SK-N-MC (cell line): Measurements from ENCODE around the gene SLC45A2.
"Not testable (repeated sequence)": the region's sequence is repeated elsewhere in the genome, so short reads cannot be mapped to it uniquely, and the experiment has no call there.

ENCODE experiments used
- DNase-seq: peaks from one replicate; pipeline ENCODE4 v3.0.0-alpha.2; 2011; ENCODE audit warnings: low read depth, low spot score
- H3K27ac ChIP-seq: fragments of 200-600 bp; sonication (generic); 2 replicates; pipeline ENCODE4 v1.5.1; 2016; ENCODE audit warnings: mixed run types
- H3K36me3 ChIP-seq: fragments of 200-600 bp; sonication (generic); 2 replicates; pipeline ENCODE4 v1.6.1; 2017; ENCODE audit warnings: antibody characterized with exemption, low read length, mixed read lengths; ENCODE audit not compliant: insufficient read depth
- H3K4me3 ChIP-seq: fragments of 200-600 bp; sonication (generic); 2 replicates; pipeline ENCODE4 v1.5.1; 2016
- H3K9ac ChIP-seq: fragments of 200-600 bp; sonication (generic); 2 replicates; pipeline ENCODE4 v1.8.0; 2017; ENCODE audit warnings: mixed run types, mixed read lengths; ENCODE audit not compliant: insufficient read length
- H3K9me3 ChIP-seq: fragments of 200-600 bp; sonication (generic); 2 replicates; pipeline ENCODE4 v1.6.1; 2017; ENCODE audit warnings: low read depth, mild to moderate bottlenecking, antibody characterized with exemption, low read length, moderate library complexity, mixed read lengths
- EZH2 ChIP-seq: fragments of 200-600 bp; sonication (generic); IDR thresholded peaks from one replicate; pipeline ENCODE4 v1.6.1; 2017; ENCODE audit warnings: antibody characterized with exemption
- FOXP2 ChIP-seq: optimal IDR thresholded peaks from 2 replicates; pipeline ENCODE3; 2011; ENCODE audit warnings: mild to moderate bottlenecking, moderate library complexity; ENCODE audit not compliant: insufficient read depth; ENCODE audit errors: extremely low read length, control extremely low read depth
- POLR2AphosphoS5 ChIP-seq: IDR thresholded peaks from 2 replicates; pipeline ENCODE4 v1.6.1; 2012; ENCODE audit warnings: mild to moderate bottlenecking, low read depth, low read length, borderline replicate concordance

The SLC45A2 gene

GRCh38 chr5:33984671-33985124 is at the start of gene SLC45A2:
TSS of gene SLC45A2 (minus strand) at chr5:33984693. CDS start at chr5:33984583, 110 bp downstream.
- Histone ChIP-seq H3K9ac (no peak within 1 kb of the TSS), H3K27ac (no peak within 1 kb of the TSS), H3K4me3 (no peak within 1 kb of the TSS), H3K36me3 (peaks cover 24% of the 10 kb centered on the region), H3K9me3 (no peaks in the 10 kb centered on the region)
- TF ChIP-seq POLR2AphosphoS5 (no peak), FOXP2 (no peak), EZH2 (no peak)
- DNase-seq, result no peak

GRCh38 chr5:34031966-34032365 is 47.5 kb upstream of the SLC45A2 start:
- H3K9me3 ChIP-seq, result no peaks in the 10 kb centered on the region
- no peak overlapping the region for H3K4me3 ChIP-seq
- DNase-seq, result no peak
- H3K36me3 ChIP-seq, result no peaks in the 10 kb centered on the region
- TF ChIP-seq POLR2AphosphoS5, result no peak
- TF ChIP-seq EZH2, result no peak
- no peak for TF ChIP-seq FOXP2
- no peak overlapping the region for H3K27ac ChIP-seq
- H3K9ac ChIP-seq, result no peak overlapping the region

- Histone ChIP-seq H3K9ac (no peak overlapping the region), H3K9me3 (no peaks in the 10 kb centered on the region), H3K36me3 (no peaks in the 10 kb centered on the region), H3K27ac (no peak overlapping the region), H3K4me3 (no peak overlapping the region)
- no peak for TF ChIP-seq EZH2
- TF ChIP-seq POLR2AphosphoS5, result no peak
- TF ChIP-seq FOXP2, result no peak
- DNase-seq, result no peak
Measured at GRCh38 chr5:34031117-34031516, 46.6 kb upstream of the SLC45A2 start.

GRCh38 chr5:34030585-34030984 is 46.1 kb upstream of the SLC45A2 start:
- H3K9ac ChIP-seq, DNase-seq, H3K9me3 ChIP-seq, H3K4me3 ChIP-seq, H3K36me3 ChIP-seq, H3K27ac ChIP-seq: not testable (repeated sequence)

- TF ChIP-seq FOXP2 (no peak), POLR2AphosphoS5 (no peak), EZH2 (no peak)
- H3K36me3 ChIP-seq, result no peaks in the 10 kb centered on the region
- no peak overlapping the region for H3K9ac ChIP-seq
- H3K27ac ChIP-seq, result no peak overlapping the region
- no peaks in the 10 kb centered on the region for H3K9me3 ChIP-seq
- H3K4me3 ChIP-seq, result no peak overlapping the region
- no peak for DNase-seq
Measured at GRCh38 chr5:34030048-34030447, 45.6 kb upstream of the SLC45A2 start.

- no peak for TF ChIP-seq EZH2
- no peak for TF ChIP-seq FOXP2
- H3K9ac ChIP-seq, result no peak overlapping the region
- peaks cover 3% of the 10 kb centered on the region; the same call in 1 of the 2 replicates for H3K36me3 ChIP-seq
- no peak overlapping the region for H3K27ac ChIP-seq
- H3K4me3 ChIP-seq, result no peak overlapping the region
- DNase-seq, result no peak
- no peaks in the 10 kb centered on the region for H3K9me3 ChIP-seq
Measured at GRCh38 chr5:34028349-34028748, 43.9 kb upstream of the SLC45A2 start.

GRCh38 chr5:34026089-34026761 is 41.7 kb upstream of the SLC45A2 start:
- H3K36me3 ChIP-seq, result peaks cover 3% of the 10 kb centered on the region; the same call in 1 of the 2 replicates
- no peak overlapping the region for H3K4me3 ChIP-seq
- H3K9ac ChIP-seq, result no peak overlapping the region
- H3K9me3 ChIP-seq, result no peaks in the 10 kb centered on the region
- no peak overlapping the region for H3K27ac ChIP-seq
- TF ChIP-seq POLR2AphosphoS5 (no peak), FOXP2 (no peak), EZH2 (no peak)
- DNase-seq, result no peak

GRCh38 chr5:34022121-34022705 is 37.7 kb upstream of the SLC45A2 start:
- TF ChIP-seq EZH2, result no peak
- TF ChIP-seq FOXP2, result no peak
- no peak for TF ChIP-seq POLR2AphosphoS5
- DNase-seq, result no peak
- no peaks in the 10 kb centered on the region for H3K9me3 ChIP-seq
- peaks cover 3% of the 10 kb centered on the region; the same call in 1 of the 2 replicates for H3K36me3 ChIP-seq
- H3K4me3 ChIP-seq, result no peak overlapping the region
- no peak overlapping the region for H3K9ac ChIP-seq
- H3K27ac ChIP-seq, result no peak overlapping the region

GRCh38 chr5:34021334-34021733 is 36.8 kb upstream of the SLC45A2 start:
- Histone ChIP-seq H3K4me3 (no peak overlapping the region), H3K36me3 (peaks cover 3% of the 10 kb centered on the region; the same call in 1 of the 2 replicates), H3K9me3 (no peaks in the 10 kb centered on the region), H3K27ac (no peak overlapping the region), H3K9ac (no peak overlapping the region)
- no peak for DNase-seq
- no peak for TF ChIP-seq FOXP2
- TF ChIP-seq POLR2AphosphoS5, result no peak
- TF ChIP-seq EZH2, result no peak
